Measurements from ENCODE around the gene LRP4. TPM values are rescaled to one million over a fixed set of nuclear protein-coding genes. Genes with fewer than 3 reads are reported as not detected.

Gene LRP4
- polyA plus RNA-seq, 1 donor (not counting 4 experiments of a cell fraction or from before 2014, with no cell fraction given) = 3.4 TPM

GRCh38 chr11:46951864-46952263 is 33.5 kb upstream of the LRP4 start:
- no peak overlapping the region for H3K4me3 ChIP-seq (ENCODE audit: control insufficient read depth in 2 of 3, extremely low read depth in 1 of 3, insufficient read depth in 2 of 3, low read depth in 1 of 3, low read length in 3 of 3)
- H3K27ac ChIP-seq (ENCODE audit: control insufficient read depth, insufficient read depth, low read length) = no peak overlapping the region
- H3K9me1 ChIP-seq (ENCODE audit: control insufficient read depth, extremely low read depth, insufficient read depth, low read length) = no peaks in the 10 kb centered on the region
- no peaks in the 10 kb centered on the region for H4K20me1 ChIP-seq (ENCODE audit: control insufficient read depth, extremely low read depth, insufficient read depth, low read length)
- TF ChIP-seq EZH2 (IDR thresholded peaks at IDR 0.05; ENCODE audit: low read length) = no peak
- TF ChIP-seq, protein P1, sequence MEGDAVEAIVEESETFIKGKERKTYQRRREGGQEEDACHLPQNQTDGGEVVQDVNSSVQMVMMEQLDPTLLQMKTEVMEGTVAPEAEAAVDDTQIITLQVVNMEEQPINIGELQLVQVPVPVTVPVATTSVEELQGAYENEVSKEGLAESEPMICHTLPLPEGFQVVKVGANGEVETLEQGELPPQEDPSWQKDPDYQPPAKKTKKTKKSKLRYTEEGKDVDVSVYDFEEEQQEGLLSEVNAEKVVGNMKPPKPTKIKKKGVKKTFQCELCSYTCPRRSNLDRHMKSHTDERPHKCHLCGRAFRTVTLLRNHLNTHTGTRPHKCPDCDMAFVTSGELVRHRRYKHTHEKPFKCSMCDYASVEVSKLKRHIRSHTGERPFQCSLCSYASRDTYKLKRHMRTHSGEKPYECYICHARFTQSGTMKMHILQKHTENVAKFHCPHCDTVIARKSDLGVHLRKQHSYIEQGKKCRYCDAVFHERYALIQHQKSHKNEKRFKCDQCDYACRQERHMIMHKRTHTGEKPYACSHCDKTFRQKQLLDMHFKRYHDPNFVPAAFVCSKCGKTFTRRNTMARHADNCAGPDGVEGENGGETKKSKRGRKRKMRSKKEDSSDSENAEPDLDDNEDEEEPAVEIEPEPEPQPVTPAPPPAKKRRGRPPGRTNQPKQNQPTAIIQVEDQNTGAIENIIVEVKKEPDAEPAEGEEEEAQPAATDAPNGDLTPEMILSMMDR (optimal IDR thresholded peaks at IDR 0.05 in 1 of 3, IDR thresholded peaks at IDR 0.05 in 1 of 3, conservative IDR thresholded peaks at IDR 0.05 in 1 of 3; ENCODE audit: extremely low read depth in 1 of 3, insufficient read depth in 2 of 3, low read length in 3 of 3) = no peak
- H3K79me2 ChIP-seq (ENCODE audit: control insufficient read depth, insufficient read depth, low read length) = no peaks in the 10 kb centered on the region
- dilution Hi-C loops (cut with MboI; ENCODE audit: extremely low pct_ligation_motif_present, low sequenced_read_pairs) = no loop called here
- H3K9ac ChIP-seq (ENCODE audit: control insufficient read depth, extremely low read depth, insufficient read depth, low read length) = no peak overlapping the region
- H3K36me3 ChIP-seq (ENCODE audit: control insufficient read depth in 2 of 2, extremely low read depth in 1 of 2, insufficient read depth in 2 of 2, low read length in 2 of 2) = peaks cover 0 to 1% of the 10 kb centered on the region in 2 experiments
- H3K9me3 ChIP-seq (ENCODE audit: control insufficient read depth, low read depth, low read length) = no peaks in the 10 kb centered on the region
- no peak overlapping the region for H3K4me2 ChIP-seq (ENCODE audit: control insufficient read depth, extremely low read depth, insufficient read depth, low read depth, low read length)
- FAIRE-seq (no peak), DNase-seq (ENCODE audit: low read depth, low spot score) (no peak)
- H3K4me1 ChIP-seq (ENCODE audit: control insufficient read depth, extremely low read depth, insufficient read depth, low read length) = peaks cover 27% of the 10 kb centered on the region
- H3K27me3 ChIP-seq (ENCODE audit: control insufficient read depth, extremely low read depth, insufficient read depth, low read length) = no peaks in the 10 kb centered on the region
- H2AFZ ChIP-seq (ENCODE audit: control insufficient read depth, low read length) = no peak overlapping the region

DNA sequence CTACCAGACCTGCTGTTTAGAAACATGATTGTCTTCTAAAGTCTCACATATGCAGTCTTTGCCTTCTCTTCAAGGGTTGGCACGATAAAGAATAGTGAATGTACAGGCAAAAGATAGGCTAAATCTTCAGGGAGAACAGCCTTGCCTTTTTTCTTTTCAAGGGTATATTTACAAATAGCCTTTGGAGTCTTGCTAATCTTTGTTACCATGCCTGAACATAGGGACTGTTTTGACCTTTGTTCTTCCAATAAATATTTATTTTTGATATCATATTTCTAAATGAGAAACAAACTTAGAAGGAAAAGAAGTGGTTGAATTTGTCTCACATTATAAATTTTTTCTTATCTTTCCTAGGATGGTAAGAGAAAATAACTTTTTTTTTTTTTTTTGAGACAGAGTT is 30.9 kb upstream of the LRP4 start:
- H3K27ac ChIP-seq (ENCODE audit: control insufficient read depth, insufficient read depth, low read length) = no peak overlapping the region
- no peak for FAIRE-seq

More for the DNA sequence above, 30.9 kb upstream of the LRP4 start:
- Histone ChIP-seq H4K20me1 (ENCODE audit: control insufficient read depth, extremely low read depth, insufficient read depth, low read length) (no peaks in the 10 kb centered on the region), H3K4me1 (ENCODE audit: control insufficient read depth, extremely low read depth, insufficient read depth, low read length) (peaks cover 34% of the 10 kb centered on the region), H2AFZ (ENCODE audit: control insufficient read depth, low read length) (no peak overlapping the region), H3K36me3 (ENCODE audit: control insufficient read depth in 2 of 2, extremely low read depth in 1 of 2, insufficient read depth in 2 of 2, low read length in 2 of 2) (peaks cover 0 to 1% of the 10 kb centered on the region in 2 experiments), H3K4me2 (ENCODE audit: control insufficient read depth, extremely low read depth, insufficient read depth, low read depth, low read length) (no peak overlapping the region), H3K9me3 (ENCODE audit: control insufficient read depth, low read depth, low read length) (no peaks in the 10 kb centered on the region), H3K27me3 (ENCODE audit: control insufficient read depth, extremely low read depth, insufficient read depth, low read length) (no peaks in the 10 kb centered on the region), H3K79me2 (ENCODE audit: control insufficient read depth, insufficient read depth, low read length) (no peaks in the 10 kb centered on the region), H3K9me1 (ENCODE audit: control insufficient read depth, extremely low read depth, insufficient read depth, low read length) (no peaks in the 10 kb centered on the region), H3K4me3 (ENCODE audit: control insufficient read depth in 2 of 3, extremely low read depth in 1 of 3, insufficient read depth in 2 of 3, low read depth in 1 of 3, low read length in 3 of 3) (no peak overlapping the region), H3K9ac (ENCODE audit: control insufficient read depth, extremely low read depth, insufficient read depth, low read length) (no peak overlapping the region)
- TF ChIP-seq, protein P1 (optimal IDR thresholded peaks at IDR 0.05 in 1 of 3, IDR thresholded peaks at IDR 0.05 in 1 of 3, conservative IDR thresholded peaks at IDR 0.05 in 1 of 3; ENCODE audit: extremely low read depth in 1 of 3, insufficient read depth in 2 of 3, low read length in 3 of 3) = no peak
- no peak for TF ChIP-seq EZH2 (IDR thresholded peaks at IDR 0.05; ENCODE audit: low read length)
- dilution Hi-C loops (cut with MboI; ENCODE audit: extremely low pct_ligation_motif_present, low sequenced_read_pairs) = no loop called here
- DNase-seq (ENCODE audit: low read depth, low spot score) = no peak

Measured in keratinocyte (primary cell).